GM03348 (cell line): Measurements from ENCODE around the gene CUL4A.
"Not testable (repeated sequence)": the region's sequence is repeated elsewhere in the genome, so short reads cannot be mapped to it uniquely, and the experiment has no call there.

Experiments used
- DNase-seq: peaks from one replicate; pipeline ENCODE4 v3.0.0; 2012; ENCODE audit warnings: low spot score

CUL4A gene

DNA sequence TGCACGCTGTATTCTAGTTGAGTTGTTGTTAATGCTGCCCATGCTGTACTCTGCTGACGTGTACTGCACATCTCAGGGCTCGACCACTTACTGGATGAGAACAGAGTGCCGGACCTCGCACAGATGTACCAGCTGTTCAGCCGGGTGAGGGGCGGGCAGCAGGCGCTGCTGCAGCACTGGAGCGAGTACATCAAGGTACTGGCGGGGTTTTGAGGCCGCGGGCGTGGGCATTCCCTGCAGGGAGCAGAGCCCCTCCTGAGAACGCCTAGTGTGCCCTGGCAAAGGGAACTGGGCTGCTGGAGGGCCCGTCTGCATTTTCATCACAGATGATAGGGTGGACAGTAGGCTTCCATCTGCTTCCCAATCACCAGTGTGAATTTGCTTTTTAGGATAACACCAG lies 29.9 kb downstream of the CUL4A start:
- no peak for DNase-seq

DNA sequence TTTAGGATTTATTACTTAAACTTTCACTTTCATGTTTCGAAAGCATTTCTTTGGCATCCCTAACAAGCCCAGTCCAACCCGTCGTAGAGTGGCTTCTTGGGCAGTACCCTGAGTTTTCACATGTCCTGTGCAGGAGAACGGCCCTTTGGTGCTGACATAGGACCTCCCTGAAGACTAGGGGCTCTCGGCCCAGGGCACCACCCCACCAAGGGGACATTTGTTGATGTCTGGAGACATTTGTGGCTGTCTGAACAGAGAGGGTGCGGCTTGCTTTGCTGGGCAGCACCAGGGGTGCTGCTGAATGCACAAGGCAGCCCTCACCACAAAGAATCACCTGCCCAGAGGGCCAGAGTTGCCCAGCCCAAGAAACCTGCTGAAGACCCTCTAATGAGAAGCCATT lies 30.6 kb downstream of the CUL4A start:
- no peak for DNase-seq

DNA sequence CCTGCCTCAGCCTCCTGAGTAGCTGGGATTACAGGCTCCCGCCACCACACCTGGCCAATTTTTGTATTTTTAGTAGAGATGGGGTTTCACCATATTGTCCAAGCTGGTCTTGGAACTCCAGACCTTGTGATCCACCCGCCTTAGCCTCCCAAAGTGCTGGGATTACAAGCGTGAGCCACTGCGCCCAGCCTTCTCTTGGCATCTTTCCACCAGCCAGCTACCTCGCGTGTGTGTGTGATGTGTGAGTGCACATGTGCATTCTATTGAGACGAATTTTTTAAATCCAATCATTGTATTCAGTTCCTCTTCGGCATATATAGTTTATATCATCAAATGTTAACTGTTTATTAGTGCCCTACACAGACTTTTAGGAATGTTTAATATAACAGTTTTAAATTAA lies 32.2 kb downstream of the CUL4A start:
- DNase-seq, result not testable (repeated sequence)

DNA sequence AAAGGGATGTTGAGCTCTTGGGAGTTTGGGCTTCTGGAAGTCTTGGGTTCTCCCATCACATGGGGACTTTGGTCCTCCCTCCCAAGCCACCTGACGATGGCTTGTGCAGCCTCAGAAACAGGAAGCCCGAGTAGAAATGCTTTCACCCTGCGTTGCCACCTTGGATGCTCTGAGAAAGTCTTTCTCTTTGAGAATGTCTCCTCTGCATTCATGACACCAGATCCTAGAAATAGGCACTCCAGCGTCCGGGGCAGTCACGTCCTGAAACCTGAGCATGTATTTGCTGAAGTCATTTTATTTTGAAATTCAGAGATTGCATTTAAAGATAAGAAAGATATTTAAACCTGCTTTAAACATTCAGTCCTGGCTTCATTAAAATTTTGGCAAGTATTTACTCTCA lies 34.4 kb downstream of the CUL4A start:
- no peak for DNase-seq

DNA sequence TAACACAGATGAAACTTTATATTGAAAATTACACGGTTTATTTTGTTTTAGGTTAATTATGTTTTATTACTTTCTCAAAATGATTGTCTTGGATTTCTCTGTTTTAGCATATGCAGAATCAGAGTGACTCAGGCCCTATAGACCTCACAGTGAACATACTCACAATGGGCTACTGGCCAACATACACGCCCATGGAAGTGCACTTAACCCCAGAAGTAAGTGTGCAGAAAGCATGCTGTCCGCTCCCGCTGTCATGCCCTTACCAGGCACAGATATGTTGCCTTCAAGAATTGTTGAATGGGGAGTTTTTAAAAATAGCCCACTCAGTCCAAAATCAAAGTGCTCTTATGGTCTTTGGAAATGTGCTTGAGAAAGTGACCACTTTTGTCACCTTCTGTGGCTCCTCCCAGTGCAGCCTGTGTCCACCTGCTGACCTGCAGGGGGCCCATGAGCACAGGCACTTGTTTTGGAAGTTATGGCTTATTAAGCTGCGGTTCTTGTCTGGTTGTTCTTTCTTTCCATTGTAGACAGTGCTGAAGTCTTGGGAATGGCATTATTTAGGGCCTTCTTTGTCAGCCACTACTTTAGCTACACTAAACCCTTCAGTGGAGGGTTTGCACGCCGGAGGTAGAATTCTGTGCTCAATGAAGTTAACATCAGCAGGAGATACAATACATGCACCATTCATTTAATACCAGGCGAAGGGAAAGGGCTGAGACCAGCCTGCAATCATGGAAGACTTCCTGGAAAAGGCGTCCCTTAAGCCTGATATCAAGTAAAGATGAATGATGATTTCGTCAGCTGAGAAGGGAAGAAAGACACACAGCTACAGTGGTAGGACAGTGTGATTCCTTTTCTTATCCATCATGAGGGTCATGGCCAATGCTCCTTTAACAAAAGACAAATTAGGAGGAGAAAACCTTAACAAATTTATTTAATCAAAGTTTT lies 36.7 kb downstream of the CUL4A start:
- no peak for DNase-seq

DNA sequence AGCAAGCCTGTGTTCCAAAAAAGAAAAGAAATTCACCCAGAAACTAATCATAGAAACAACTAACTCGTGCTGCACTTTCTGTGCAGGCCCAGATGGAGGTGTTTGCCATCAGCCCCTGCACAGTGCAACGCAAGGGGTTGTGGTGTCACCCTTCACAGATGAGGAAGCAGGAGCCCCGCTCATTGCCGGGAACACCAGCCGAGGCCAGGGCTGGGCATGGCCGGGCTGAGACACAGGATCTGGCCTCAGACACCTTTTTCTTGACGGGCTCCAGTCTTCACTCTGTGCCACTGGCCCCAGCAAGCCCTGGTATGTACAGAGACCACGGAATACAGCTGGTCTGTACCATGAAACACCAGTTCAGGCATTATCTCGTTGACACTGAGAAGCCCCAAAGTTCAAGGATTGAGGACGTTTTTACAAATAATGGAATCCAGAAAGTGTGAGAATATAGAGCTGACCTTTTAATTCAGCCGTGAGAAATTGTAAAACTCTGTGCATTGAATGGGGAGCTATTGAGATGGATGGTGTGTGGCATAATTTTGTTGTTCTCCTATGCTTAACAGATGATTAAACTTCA lies 43.2 kb downstream of the CUL4A start:
- DNase-seq, result no peak

DNA sequence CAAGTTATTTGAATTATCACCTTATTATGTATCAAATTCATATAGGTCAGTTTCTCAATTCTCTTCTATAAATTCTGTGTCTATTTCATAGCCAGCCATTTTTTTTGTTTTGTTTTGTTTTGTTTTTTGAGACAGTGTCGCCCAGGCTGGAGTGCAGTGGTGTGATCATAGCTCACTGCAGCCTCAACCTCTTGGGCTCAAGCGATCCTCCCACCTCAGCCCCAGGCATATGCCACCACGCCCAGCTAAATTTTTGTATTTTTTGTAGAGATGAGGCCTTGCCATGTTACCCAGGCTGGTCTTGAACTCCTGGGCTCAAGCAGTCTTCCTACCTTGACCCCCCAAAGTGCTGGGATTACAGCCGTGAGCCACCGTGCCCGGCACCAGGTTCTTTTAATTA lies 48.5 kb downstream of the CUL4A start:
- DNase-seq, result not testable (repeated sequence)

DNA sequence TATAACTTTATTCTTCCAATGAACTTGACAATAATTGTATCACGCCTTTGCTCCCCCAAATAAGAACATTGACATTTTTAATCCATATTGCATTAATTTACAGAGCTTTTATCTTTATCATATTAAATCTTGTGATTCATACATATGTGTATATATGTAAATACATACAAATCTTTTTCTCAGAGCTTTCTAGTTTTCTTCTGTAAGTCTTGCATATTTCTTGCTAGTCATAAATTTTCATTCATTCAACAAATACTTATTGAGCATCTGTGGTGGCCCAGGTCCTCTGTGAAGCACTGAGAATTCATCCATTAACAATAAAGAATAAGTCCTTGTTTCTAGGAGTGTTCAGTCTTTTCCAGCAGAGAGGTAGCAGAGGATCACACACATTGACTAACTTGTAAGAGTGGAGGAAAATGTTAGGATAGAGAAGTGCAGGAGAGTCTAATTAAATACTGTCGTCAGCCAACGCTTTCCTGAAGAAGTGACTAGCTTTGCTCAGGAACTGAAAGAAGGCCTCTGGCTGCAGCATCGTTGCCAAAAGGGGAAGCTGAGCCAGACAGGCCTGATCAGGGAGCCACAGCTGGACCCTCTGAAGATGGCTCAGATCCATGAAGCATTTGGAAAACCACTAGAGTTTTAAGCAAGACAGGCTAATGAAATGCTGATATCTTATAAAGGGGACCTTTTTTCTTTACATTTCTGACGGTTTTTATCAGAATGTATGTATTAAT lies 49.1 kb downstream of the CUL4A start:
- DNase-seq, result no peak

DNA sequence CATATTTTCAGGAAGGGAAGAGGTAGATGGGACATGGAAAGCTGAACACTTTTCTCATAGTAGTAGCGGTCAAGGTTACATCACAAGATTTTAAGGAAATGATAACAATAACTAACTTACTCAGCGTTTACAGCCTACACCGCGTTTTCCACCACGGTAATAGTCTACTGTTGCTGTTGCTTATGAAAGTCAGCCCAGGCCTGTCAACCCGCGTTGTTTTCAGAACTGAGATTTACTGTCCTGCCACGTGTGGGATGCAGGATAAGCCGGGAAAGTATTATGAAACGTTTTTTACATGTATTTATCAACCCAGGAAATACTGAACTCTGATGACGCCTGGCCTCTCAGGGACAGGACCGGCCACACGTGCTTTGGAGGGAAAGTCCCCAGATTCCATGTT lies 51.6 kb downstream of the CUL4A start:
- no peak for DNase-seq

DNA sequence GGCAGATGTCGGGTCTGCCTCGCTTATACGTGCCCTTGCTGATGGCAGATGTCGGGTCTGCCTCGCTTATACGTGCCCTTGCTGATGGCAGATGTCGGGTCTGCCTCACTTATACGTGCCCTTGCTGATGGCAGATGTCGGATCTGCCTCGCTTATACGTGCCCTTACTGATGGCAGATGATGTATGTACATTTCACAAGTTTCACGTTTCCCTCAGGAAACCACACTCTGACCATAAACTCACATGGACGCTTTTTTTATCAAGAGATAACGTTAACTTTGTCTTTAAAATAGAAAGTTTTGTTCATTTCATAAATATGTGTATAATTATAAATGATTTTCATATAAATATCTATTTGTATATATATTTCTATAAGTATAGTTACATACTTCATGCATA lies 53.6 kb downstream of the CUL4A start:
- DNase-seq, result not testable (repeated sequence)

DNA sequence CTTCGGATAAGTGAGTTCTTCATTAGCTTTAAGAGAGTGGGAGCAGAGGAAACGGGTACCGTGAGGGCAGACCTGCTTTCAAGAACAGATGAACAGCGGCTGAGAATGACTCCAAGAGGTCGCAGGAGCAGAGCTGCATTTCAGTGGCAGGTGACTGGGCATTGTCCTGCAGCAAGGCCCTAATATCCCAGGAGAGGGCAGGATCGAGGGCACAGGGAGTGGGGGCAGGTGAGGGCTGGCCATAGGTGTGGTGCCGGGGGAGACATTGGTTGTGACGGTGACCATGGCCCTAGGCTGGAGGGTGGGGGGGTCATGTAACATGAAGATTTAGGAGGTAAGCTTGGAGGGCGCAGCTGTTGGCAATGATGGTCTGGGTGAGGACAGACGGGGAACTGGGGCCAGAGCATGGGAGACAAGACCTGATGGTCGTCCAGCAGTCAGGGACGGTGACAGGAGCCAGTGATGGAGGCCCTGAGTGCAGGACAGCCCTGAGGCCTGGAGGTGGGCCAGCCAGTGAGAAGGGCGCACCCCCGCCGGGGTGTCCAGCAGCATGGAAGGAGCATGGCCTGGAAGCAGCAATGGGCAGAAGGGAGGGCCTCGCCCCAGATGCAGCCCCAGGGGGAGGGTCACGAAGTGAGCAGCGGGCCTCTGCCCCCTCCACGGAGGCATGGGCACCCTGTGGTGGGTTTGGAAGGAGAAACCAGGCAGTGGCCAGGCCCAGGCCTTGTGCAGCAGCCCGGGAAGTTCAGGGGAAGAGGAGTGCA lies 58.4 kb downstream of the CUL4A start:
- no peak for DNase-seq

DNA sequence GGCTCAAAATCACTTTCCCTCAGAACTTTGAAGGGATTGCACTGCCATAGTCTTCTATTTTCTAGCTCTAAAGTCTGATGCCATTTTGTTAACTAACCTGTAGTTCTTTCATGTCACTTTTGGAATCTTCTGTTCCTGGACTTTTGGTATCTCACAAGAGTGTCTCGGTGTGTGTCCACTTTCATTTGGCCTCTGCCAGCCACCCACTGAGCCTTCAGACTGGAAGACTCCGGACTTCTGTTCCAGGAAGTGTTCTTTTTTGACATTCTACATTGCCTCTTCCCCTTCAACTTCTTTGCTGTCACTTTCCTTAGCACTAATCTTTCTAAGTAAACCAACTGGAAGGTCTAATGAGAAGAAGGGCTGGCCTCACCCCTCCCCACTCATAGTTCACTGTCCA lies 62.6 kb downstream of the CUL4A start:
- DNase-seq, result no peak

DNA sequence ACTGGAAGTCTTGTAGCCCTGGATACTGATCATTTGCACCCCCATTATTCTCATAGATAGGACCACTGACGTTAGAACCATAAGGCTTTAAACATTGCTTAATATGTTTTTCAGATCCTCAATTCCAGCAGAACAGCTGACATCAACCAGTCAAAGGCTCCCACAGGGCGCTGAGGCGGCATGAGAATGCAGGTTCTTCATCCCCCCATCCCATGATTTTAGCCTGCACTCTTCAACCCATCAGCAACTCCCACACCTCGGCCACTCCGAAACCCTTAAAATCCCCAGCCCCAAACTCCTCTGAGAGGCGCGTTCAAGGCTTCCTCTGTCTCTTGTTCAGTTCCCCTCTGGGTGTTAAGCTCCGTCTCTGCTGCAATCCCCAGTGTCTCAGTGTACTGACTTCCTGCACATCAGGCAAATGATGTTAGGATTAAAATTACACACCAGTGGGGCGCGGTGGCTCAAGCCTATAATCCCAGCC lies 63.3 kb downstream of the CUL4A start:
- DNase-seq, result no peak

DNA sequence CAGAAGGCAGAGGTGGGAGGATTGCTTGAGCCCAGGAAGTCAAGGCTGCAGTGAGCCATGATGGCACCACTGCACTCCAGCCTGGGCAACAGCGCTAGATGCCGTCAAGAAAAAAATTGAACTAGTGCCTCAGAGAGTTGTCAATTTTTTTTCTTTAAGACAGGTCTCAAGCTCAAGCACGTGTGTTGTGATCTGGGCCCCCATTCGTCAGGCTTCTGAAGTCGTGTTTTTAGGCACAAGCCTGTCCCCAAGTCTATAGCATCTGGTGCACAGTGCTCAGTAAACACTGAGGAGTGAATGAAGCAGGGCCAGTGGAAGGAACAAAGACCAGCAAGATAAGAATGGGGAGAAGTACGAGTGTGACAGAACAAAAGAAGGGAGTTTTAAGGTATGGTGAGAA lies 63.9 kb downstream of the CUL4A start:
- DNase-seq, result no peak

DNA sequence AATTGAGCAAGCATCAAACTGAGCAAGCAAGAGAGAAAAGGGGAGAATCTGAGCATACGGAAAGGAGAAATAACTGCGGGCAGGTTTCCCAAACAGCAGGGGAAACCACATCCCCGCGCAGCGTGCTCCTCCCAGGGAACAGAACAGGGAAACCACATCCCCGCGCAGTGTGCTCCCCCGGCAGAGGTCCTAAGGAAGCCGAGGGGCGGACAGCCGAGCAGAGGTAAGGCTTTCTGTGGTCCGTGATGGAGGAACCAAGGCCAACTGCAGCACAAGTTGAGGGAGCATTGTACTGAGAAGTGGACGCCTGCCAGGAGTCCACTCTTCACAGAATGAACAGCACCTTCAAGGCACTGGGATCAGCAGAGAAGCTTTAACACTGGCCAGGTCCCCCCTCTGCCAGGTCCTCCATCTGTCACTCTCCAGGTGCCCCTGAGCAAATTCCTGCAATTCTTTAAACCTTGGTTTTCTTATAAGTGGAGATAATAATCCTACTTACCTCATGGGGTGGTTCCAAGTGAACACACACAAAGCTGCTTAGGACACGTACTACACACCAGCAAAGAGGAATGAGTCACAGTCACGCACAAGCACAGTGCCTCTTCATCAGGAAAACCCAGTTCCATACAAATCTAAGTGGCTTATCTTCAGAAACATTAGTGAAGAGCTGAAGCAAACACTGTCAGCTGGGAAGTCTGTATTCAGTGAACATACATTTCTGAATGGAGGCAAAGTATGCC lies 64.6 kb downstream of the CUL4A start:
- DNase-seq, result peak; percentile 50

DNA sequence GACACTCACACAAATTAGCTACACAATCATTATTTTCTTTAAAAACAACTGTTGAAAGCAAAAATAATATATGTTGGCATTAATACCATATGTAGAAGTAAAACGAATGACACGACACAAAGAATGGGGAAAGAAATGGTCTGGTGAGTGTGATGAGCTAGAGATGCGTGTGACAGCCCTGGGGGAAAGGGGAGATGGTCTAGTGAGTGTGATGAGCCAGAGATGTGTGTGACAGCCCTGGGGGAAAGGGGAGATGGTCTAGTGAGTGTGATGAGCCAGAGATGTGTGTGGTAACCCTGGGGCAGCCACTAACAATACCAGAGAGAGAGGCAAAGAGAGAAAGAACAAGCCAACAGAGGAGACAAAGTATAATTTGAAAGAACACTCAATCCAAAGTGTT lies 65.3 kb downstream of the CUL4A start:
- DNase-seq, result no peak

DNA sequence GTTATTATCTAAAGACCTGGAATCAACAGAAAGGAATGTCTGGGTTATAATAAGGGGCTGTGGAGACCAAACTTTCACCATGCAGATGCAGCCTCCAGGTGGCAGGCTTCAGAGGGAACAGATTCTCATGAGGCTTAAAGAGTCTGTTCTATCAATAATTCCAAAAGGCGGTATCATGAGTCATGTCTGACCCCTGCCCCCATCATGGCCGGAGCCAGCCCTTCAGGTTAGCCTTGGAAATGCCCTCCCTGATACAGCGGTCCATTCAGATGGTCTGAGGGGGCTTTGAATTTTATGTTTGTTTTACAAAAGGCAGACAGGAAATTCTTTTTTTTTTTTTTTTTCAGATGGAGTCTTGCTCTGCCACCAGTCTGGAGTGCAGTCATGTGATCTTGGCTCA lies 66.0 kb downstream of the CUL4A start:
- peak; percentile 70 for DNase-seq

DNA sequence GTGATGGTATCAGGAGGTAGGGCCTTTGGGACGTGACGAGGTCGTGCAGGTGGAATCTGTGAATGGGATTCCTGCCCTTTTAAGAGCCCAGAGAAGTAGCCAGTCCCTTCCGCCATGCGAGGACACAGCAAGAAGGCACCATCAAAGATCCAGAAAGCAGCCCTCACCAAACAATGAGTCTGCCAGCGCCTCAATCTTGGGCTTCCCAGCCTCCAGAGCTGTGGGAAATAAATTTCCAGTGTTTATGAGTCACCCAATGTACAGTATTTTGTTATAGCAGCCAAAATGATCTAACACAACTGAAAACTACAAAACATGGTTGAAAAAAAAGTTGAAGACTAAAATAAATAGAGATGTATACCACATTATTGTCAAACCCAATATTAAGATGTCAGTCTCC lies 70.7 kb downstream of the CUL4A start:
- DNase-seq, result no peak

DNA sequence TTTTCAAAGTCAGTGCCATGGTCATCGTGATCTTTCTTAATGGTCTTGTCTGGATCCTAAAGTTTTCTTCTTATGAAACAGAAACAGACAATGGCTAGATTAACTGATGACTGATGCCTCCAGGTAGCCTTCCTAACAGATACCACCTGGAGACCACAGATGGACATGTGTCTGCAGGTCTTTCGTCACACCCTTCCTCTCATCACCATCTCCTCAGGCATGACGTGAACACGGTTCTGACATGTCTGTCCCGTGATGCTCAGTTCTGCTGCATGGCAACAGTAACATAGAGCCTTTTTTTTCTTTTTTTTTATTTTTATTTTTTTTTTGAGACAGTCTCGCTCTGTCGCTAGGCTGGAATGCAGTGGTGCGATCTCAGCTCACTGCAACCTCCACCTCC lies 74.5 kb downstream of the CUL4A start:
- DNase-seq, result no peak

DNA sequence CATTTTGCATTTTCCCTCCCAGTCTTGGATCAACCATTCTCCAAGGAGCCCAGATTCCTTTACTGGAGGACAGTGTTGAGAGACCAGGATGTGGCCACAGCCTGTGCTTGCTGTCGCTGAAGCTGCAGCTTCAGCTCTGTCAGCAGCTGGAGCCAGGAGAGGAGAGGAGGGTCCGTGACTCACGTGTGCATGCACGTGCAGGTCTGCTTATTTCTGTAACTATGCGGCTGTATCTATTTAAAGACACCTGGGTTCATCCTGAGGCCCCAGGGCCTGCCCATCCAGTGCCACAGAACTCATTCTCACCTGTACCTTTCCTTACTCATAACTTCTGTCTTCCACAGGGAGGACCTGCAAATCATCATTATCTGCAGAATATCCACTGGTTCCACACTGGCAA lies 79.5 kb downstream of the CUL4A start:
- no peak for DNase-seq

DNA sequence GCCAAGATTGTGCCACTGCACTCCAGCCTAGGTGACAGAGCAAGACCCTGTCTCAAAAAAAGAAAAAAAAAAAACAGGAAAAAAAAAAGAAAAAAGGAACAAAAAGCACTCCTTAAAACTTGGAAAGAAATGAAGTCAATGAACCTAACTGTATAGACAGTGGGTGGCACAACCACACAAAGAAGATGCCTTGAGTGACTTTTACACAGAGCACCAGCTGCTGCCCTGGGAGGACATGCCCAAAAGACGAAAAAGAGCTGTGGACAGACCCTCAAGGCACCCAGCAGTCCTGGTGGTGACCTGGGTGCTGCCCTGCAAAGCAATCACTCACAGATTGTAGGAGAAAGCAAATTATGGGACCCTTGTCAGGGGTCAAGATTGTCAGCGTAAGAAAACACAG lies 81.7 kb downstream of the CUL4A start:
- no peak for DNase-seq
